HS-27A (cell line): Measurements from ENCODE around the gene RASSF5.

Experiments used
- DNase-seq: peaks from one replicate; pipeline ENCODE4 v3.0.0-alpha.2; 2012; ENCODE audit warnings: low read depth, missing footprints

RASSF5 gene

DNA sequence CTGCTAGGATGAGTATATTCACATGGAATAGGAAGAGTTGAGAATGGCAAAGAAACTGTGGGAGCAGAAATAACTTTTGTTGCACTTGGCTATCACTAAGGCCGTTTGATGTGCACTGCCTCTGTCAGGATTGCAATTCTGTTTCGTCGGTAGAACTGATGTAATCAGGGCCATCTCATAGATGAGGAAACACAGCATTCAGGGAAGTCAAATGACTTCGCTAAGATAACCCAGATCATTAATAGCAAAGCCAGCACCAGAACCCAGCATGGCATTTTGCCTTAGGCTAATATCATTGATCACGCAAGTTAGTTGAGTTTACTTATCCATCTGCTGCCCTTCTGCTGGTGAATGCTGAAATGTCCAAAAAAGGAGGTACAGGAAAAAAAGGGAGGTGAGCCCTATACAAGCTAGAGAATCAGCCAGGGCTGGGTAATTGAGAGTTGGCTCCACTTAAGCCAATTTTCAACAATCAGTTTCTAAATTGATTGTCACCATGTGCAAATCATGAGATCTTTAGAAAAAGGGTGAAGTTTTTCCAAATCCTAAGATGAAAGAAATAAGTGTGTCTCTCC is 7.6 kb downstream of the RASSF5 start:
- DNase-seq = no peak

DNA sequence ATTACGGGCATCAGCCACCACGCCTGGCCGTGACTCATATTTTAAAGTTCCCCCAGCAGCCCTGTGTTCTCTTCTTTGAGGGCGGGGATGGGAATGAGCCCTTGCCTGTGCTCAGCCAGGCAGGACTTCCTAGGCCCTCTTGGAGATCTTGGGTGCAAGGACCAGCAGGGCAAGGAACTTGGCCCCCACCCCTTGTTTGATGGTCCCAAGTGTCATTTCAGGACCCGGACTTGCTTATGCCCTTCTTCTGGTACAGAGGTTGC is 9.3 kb downstream of the RASSF5 start:
- DNase-seq = no peak

DNA sequence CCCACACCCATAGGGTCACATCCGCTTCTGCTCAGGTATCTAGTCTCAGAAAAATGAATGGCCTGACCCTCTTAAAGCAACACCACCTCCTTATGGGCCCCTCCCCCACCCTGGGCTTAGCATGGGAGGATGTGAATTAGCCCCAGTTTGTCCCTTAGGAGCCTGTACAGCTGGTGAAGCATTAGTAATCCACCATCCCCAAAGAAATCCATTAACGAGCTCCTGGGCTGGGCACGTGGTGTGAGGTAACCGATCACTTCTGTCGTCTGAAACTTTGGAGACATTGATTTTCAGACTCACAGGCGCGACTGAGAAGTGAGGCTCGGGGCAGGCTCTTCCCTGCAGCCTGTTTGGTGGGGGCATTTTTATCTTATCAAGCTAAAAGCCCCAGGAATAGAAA is 10.5 kb downstream of the RASSF5 start:
- DNase-seq = no peak

DNA sequence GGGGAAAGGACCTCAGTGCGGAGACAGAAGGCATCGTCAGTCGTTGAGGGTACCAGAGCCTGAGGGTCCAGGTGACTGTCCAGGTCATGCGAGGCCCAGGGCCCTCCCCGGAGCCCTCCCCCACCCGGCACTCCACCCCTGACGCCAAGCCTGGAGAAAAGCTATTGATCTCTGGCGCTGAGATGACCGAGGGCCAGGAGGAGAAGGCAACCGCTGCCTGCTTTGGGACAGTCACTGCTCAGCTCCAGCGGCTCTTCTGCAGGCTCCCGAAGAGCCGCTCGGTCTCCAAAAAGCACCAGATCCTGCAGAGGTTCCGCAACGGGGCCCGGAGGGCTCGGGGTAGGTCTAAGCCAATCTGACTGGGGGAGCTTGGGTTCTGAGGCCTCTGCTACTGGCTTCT is 10.9 kb downstream of the RASSF5 start:
- no peak for DNase-seq

DNA sequence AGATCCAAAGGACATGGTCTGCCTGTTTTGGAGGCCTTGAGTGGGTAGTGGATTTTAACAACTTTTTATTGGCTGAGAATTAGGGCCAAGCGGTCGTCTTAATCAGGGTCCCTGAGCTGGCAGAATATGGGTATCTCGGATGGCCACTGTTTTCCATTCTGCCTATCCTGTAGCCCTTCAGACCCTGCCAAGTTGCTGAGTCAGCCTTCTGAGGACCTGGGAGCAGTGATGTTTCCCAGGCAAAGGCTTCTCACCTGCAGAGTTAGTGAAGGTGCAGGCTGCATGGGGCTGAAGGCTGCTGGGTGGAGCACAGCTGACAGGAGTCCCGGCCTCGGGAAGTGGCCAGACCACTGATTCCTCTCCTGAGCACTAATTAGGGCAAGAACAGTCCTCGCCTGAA is 11.4 kb downstream of the RASSF5 start:
- DNase-seq = no peak

DNA sequence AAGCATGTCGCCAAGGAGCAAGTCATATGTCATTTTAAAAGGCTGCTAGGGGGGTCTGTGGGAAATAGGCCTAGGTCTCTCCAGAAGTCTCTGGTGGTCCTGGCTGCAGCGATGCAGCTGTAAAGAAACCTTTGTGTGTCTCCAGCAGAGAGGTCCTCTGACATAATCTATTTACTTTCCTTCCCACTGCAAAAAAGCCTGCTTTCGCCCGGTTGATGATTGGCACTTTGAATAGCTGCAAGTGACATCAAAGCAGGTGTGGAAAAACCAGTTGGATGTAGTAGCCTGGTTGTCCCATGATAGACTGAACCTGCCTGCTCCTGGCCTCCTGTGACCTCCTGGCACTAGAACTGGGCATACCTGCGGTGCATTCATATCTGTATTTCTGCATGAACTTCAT is 13.8 kb downstream of the RASSF5 start:
- DNase-seq = no peak

DNA sequence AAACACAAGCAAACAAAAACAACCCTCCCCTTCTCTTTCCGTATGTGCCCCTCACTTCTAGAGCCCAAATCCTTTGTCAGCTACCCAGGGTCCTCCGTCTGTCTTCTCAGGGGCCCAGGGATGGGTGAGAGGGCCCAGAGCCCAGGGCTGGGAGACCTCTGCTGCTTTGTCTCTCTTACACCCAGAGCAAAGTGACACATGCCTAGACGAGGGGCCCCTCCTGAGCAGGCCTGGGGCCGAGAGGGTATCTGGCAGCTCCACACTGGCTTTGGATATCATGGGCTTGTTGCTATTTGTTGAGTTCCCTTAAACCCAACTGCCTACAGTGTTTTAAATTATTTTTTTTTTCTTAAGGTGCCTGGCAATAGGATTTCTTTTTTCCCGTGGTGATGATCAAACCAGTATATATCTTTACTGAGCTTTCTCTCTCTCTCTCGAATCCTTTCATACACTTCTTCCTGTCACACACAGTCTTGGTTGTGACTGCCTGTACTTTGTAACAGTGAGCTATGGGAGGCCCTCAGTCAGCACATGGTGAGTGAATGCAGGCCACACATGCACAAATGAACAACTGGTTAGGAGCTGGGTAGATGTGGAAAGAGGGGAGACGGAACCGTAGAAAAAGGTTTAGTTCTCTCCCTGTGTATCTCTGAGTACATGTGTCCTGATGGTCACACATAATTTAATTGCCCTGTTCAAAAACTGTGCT is 14.5 kb downstream of the RASSF5 start:
- no peak for DNase-seq

DNA sequence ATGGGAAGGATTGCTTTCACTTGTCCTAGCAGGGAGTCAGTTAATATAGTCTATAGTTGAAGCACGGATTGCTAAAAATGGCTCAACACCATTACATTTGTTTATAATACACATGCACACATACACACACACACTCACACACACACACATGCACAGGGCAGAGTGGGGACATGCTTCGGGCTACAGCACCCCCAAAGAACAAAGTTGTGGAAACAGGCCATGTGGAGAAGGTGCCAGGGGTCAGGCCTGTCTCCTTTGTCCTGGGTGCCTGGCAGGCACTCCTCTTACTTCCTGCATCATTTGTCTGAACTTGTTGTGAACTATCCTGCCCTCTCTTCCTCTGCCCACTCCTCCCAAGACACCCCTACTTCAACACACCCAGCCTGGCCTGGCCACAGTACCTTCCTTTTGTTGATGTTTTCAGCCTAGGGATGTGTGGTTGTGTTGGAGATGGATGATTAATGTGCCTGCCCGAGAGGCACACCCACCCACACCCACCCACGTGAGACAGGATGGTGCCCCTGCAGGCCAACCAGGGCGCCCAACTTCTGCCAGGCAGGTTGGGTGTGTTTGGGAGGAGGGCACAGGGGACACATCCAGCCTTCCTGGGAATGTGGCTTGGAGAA is 17.5 kb downstream of the RASSF5 start:
- DNase-seq = no peak

DNA sequence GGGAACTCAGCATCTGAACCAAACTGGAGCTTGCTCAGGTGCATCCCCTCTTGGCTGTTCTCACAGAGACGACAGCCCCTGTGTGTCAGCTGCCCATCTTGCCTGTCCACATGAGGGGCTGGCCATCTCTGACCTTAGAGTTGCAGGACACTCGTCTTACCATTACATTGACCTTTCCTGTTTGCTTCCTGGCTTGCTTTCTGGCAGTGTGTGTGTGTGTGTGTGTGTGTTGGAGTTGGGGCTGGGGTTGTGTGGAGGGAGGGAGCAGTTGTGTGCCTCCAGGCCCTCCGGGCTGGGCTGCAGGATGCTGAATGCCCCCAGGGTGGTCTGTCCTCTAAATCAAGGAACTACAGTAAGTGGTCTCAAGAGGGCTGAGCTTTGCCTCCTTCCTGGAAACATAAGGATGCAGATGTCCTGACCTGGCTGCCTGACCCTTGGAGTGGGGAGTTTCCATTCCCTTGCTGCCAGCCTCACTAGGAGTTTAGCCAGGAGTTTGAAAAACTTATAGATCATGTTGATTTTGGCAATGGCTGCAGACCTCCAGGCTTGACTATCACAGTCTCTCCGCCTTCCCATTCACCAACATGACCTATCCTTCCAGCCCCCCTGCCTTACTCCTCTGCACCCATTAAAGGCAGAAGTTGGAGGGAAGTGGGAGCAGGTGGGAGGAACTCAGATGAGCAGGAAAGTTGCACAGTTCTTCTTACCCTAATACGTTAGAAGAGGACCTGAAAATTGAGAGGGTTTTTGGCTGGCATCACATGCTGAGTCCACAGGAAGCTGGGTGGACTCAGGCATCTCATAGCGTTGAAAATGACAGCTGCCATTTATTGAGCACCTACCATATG is 19.0 kb downstream of the RASSF5 start:
- no peak for DNase-seq

DNA sequence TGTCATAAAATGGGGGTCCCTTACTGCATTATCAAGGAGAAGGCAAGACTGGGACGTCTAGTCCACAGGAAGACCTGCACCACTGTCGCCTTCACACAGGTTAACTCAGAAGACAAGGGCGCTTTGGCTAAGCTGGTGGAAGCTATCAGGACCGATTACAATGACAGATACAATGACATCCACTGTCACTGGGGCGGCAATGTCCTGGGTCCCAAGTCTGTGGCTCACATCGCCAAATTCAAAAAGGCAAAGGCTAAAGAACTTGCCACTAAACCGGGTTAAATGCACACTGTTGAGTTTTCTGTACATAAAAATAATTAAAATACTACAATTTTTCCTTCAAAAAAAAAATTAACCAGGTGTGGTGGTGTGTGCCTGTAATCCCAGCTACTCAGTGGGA is 22.1 kb downstream of the RASSF5 start:
- DNase-seq = no peak

DNA sequence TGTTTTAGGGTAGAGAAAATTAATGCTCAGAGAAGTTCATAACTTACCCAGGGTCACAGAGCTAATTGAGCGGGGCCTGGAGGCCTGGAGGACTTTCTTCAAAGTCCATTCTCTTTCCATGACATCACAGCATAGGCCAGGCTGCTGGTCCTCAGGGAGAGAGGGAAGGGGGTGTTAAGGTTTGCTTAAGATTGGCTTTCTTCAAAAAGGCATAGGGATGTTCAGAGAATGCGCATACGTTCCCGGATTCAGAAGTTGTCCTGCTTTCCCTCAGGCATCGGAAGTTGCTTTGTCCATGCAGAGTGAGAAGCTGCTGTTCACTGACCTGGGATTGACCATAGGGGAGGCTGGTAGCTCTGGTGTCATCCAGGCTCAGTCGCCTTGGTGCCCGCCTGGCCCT is 25.0 kb downstream of the RASSF5 start:
- DNase-seq = no peak

DNA sequence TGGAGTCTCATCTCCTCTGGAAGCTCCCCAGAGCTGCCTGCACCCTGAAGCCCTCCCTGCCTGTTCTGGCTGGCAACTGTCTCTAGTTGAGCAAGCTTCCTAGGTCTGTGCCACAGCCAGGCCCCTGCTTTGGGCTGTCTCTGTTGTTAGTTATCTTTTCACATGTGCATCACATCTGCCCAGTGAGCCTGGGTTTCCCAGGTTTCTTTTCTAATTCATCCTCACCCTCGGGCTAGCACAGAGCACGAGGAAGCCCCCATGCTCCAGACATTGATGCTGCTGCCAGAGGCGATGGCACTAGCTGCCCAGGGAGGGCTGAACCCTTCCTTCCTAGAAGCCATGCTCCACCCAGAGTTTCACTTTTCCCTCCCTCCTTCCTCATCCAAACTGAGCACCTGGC is 27.2 kb downstream of the RASSF5 start:
- no peak for DNase-seq

DNA sequence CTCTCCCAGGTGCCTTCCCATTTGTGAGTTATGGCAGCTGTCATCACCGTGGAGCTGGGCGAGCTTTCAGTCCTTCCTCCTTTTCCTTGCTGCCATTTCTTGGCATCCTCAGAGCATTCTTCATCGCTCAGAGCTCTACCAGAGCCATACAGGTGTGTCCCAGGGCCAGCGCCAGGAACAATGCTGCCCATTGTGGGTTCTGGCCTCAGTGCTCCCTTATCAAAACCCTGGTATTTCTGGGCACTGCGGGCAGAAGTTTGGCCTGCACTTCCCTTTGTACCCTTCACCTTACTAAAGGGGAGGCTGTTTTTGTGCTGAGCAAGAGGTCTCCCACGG is 28.5 kb downstream of the RASSF5 start:
- DNase-seq = no peak

DNA sequence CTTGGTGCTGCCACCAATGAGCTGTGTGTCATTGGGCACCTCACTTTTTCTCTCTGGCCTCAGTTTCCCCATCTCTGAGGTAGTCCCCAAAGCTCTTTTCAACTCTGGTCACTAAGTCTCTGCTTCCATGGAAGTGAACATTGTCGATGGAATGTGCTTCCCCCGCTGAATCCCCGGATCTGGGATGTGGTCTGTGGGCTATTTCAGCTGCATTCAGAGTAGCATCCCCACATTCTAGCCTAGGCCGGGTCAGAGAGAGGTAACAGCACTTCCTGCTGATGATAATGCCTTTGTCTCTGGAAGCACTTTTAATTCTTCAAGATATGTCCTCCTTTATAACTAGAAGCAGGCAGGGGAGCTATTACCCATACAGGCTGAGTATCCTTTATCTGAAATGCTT is 29.8 kb downstream of the RASSF5 start:
- DNase-seq = no peak

DNA sequence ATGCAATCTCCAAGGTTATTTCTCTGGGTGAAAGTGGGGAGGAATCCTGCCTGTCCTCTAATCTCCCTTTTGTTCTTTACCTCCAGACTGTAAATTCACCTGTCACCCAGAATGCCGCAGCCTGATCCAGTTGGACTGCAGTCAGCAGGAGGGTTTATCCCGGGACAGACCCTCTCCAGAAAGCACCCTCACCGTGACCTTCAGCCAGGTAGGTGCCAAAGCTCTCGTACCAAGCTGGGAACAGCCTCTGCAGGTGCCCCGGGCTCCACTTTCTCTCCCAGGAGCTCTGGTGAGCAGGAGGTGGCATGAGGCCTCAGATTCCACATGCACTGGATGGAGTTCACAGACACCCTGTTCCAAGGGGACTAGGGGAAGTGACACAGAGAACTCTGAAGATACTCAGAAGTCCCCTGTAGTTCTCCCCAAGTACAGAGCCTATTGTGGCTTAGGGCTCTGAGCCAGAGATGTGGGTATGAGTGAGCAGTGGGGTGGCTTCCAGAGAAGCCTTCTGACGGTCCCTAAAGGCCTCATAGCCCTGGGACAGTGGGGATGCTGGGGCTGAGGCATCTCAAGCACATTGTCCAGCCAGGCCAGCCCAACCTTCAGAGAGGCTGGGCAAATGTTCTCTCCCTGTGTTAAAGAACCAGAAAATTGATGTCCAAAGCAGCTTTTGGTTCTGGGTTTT is 30.9 kb downstream of the RASSF5 start:
- DNase-seq = no peak

DNA sequence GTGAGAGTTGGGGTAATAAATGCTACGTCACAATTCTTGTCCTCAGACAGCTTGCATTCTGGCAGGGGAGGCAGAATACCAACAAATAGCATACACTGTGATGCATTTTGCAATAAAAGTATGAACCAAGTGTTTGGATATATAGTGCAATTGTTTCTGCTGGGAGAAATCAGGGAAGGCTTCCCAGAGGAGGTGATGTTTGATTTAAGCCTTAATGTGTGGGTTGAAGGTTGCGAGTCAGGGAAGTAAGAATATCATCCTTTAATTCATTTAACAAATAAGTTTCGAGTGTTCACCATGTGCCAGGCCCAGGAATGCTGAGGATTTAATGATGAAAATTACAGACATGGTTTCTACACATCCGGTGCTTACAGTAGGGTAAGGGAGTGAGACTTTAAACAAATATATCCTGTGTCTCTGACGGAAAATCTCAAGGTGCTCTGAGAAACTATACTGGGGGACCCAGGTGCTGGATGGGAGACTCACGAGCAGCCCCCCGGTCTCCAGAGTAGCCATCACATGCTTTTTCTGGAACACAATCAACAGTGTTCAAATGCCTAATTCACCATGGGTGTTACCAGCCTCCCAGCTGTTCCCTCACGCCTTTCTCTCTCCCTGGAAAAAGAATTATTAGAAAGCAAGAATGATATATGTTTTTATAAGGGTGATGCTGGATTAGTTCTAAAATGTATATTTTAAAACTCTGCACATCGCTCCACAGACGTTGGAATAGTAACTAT is 31.7 kb downstream of the RASSF5 start:
- no peak for DNase-seq

DNA sequence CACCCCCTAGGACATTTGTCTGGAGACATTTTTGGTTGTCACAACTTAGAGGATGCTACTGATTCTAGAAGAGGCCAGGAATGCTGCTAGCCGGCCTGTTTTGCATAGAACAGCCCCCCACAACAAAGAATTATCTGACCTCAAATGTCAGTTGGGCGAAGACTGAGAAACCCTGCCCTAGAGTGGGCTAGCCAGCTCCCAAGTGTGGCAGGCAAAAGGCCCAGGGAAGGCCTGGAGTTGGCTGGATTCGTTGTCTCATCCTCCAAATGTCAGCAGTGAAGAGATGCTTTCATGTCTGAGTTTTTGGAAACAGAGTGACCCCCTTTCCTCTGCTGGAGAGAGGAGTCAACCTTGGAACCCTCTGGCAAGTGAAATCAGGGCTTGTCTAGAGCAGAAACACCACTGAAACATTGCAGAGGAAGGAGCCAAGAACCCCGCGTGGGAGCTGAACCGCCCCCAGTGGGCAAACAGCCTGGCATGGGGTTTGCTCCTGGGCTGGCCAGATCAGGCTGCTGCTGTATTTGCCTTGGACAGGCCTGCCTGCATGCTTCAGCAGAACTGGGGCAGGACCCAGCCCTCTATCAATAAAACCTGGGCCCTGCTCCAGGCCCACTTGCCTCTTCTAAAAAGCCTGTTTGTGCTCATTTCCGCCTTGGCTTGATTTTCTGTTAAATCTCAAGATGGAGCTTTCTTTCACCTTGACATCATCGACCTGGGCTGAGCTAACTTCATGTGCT is 32.9 kb downstream of the RASSF5 start:
- no peak for DNase-seq

DNA sequence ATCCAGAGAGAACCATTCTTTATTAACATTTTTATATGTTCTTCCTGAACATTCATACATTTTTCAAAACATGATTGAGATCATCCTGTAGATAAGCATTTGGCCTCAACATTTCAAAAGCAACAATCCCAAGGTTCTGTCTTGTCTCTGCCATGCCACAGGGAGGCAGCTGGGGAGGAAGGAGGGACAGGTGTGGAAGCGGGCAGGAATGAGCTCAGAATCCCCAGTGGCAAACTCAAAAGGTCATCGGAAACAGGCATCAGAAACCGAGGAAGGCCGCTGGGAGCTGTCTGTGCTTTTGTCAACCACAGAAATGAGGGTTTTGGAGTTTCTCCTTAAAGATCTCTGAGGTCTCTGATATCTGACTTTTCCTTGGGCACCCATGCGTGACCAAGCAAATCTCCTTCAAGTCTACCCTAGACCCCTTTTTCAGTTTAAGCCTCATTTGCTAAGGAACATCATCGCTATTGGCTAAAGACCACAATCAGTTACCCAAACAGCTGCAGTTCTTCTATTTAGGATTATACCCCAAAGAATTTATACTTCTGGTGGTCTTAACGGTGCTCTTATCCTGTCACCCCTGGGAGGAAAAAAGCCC is 34.0 kb downstream of the RASSF5 start:
- no peak for DNase-seq

DNA sequence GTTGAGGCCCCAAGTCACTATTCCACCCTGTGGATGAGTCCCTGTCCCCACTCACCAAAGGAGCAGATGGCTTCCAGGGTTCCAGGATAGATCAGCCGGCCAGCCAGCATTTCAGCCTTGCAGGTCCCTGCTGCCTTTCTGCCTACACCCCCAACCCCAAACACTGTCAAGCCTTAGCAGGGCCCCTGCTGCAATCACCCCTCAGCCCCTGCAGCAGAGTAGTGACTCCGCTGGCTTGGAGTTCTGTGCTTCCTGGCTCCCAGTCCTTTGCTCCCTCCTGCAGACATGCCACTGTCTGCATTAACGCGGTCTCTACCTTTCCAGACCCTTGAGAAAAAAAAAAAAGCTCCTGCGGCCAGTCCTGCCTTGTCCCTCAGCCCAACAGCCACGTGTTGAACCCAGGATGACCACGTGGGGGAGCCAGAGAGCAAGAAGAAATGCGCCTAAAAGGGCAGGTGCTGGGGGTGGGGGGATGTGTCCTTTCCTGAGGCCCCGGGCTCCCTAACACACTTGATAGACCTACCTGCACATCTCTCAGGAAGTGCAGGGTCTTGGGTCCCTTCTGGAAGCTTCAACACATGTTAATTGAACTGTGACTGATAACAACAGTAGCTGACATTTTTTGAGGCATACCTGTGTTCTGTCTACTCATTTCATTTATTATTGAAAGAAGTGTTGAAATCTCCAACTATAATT is 37.4 kb downstream of the RASSF5 start:
- no peak for DNase-seq

DNA sequence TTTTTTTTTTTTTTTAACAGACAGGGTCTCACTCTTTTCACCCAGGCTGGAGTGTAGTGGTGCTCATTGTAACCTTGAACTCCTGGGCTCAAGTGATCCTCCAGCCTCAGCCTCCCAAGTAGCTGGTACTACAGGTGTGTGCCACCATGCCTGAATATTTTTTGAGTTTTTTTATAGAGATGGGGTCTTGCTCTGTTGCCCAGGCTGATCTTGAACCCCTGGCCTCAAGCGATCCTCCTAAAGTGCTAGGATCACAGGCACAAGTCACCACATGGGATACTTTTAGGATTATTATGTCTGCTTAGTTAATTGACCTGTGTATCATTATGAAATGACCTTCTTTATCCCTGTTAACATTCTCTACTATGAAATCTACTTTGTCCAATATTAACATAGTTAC is 38.0 kb downstream of the RASSF5 start:
- DNase-seq = no peak
